Neural cell (in vitro differentiated cells): ENCODE measurements around the gene KCNMB2. TPM values are rescaled to one million over a fixed set of nuclear protein-coding genes. Genes with fewer than 3 reads are reported as not detected.

Experiments used
- H2AFZ ChIP-seq: fragments of 200-600, 300-800 bp; sonication (generic), shearing (Covaris generic); 2 replicates; pipeline ENCODE4 v1.6.0; 2014; ENCODE audit warnings: low read depth, mild to moderate bottlenecking, antibody characterized with exemption, low read length, moderate library complexity
- H3F3A ChIP-seq: fragments of 200-600 bp; shearing (Covaris generic); 2 replicates; pipeline ENCODE4 v1.6.1; 2016; ENCODE audit warnings: mild to moderate bottlenecking, moderate library complexity, mixed read lengths, antibody characterized with exemption, low read length; ENCODE audit not compliant: insufficient read depth, poor library complexity, severe bottlenecking
- H3K27ac ChIP-seq: fragments of 200-600, 300-800 bp; sonication (generic), shearing (Covaris generic); 2 replicates; pipeline ENCODE4 v1.5.1; 2014; ENCODE audit warnings: mild to moderate bottlenecking, low read length, moderate library complexity
- H3K27me3 ChIP-seq: fragments of 300-800, 200-600 bp; sonication (generic), shearing (Covaris generic); 2 replicates; pipeline ENCODE4 v1.6.0; 2014; ENCODE audit warnings: mild to moderate bottlenecking, low read depth, low read length, moderate library complexity; ENCODE audit not compliant: insufficient read depth
- H3K36me3 ChIP-seq: fragments of 300-800, 200-600 bp; sonication (generic), shearing (Covaris generic); 2 replicates; pipeline ENCODE4 v1.5.1; 2014; ENCODE audit warnings: mild to moderate bottlenecking, antibody characterized with exemption, low read length, moderate library complexity; ENCODE audit not compliant: insufficient read depth
- H3K4me2 ChIP-seq: fragments of 300-800, 200-600 bp; sonication (generic), shearing (Covaris generic); 2 replicates; pipeline ENCODE4 v1.6.0; 2014; ENCODE audit warnings: mild to moderate bottlenecking, low read length
- H3K4me3 ChIP-seq: fragments of 300-800, 200-600 bp; sonication (generic), shearing (Covaris generic); 2 replicates; pipeline ENCODE4 v1.5.1; 2014; ENCODE audit warnings: mild to moderate bottlenecking, low read length, moderate library complexity
- H3K79me2 ChIP-seq: fragments of 200-600 bp; shearing (Covaris generic); replicated peaks from 2 replicates; pipeline ENCODE4 v1.6.0; 2014; ENCODE audit warnings: mild to moderate bottlenecking, low read length, moderate library complexity; ENCODE audit not compliant: insufficient read depth
- H3K9ac ChIP-seq: fragments of 300-800, 200-600 bp; sonication (generic), shearing (Covaris generic); 2 replicates; pipeline ENCODE4 v1.6.1; 2016; ENCODE audit warnings: mild to moderate bottlenecking, low read length, mixed read lengths
- H3K9me2 ChIP-seq: fragments of 200-600 bp; shearing (Covaris generic); 2 replicates; pipeline ENCODE4 v1.6.1; 2016; ENCODE audit warnings: mild to moderate bottlenecking, low read length, mixed read lengths; ENCODE audit not compliant: insufficient read depth
- H3K9me3 ChIP-seq: fragments of 200-600, 300-800 bp; sonication (generic), shearing (Covaris generic); 2 replicates; pipeline ENCODE4 v1.6.1; 2016; ENCODE audit warnings: mild to moderate bottlenecking, mixed run types, low read length, moderate library complexity, mixed read lengths
- H4K20me1 ChIP-seq: fragments of 200-600 bp; shearing (Covaris generic); 2 replicates; pipeline ENCODE4 v1.6.1; 2016; ENCODE audit warnings: mild to moderate bottlenecking, mixed run types; ENCODE audit not compliant: insufficient read depth
- EP300 ChIP-seq: fragments of 450-650 bp; conservative IDR thresholded peaks from 2 replicates; pipeline ENCODE4 v1.6.1; 2014; ENCODE audit warnings: antibody characterized with exemption, mild to moderate bottlenecking, moderate library complexity; ENCODE audit not compliant: poor library complexity, severe bottlenecking
- EZH2 ChIP-seq: fragments of 200-600, 300-800 bp; shearing (Covaris generic), sonication (generic); IDR thresholded peaks from 2 replicates; pipeline ENCODE4 v1.6.1; 2014; ENCODE audit warnings: antibody characterized with exemption, low read length, borderline replicate concordance, mild to moderate bottlenecking; ENCODE audit not compliant: insufficient read depth, poor library complexity, severe bottlenecking
- MXI1 ChIP-seq: fragments of 450-650 bp; conservative IDR thresholded peaks from 2 replicates; pipeline ENCODE4 v1.6.1; 2014; ENCODE audit warnings: antibody characterized with exemption, mild to moderate bottlenecking; ENCODE audit not compliant: poor library complexity, severe bottlenecking
- POLR2AphosphoS5 ChIP-seq: IDR thresholded peaks from 2 replicates; pipeline ENCODE4 v1.6.1; 2012
- RAD21 ChIP-seq: fragments of 450-650 bp; conservative IDR thresholded peaks from 2 replicates; pipeline ENCODE4 v1.6.1; 2014; ENCODE audit warnings: antibody characterized with exemption, mild to moderate bottlenecking, moderate library complexity
- REST ChIP-seq: IDR thresholded peaks from 2 replicates; pipeline ENCODE4 v1.6.1; 2012; ENCODE audit warnings: borderline replicate concordance
- SMC3 ChIP-seq: fragments of 450-650 bp; conservative IDR thresholded peaks from 2 replicates; pipeline ENCODE4 v1.6.1; 2014; ENCODE audit warnings: antibody characterized with exemption, mild to moderate bottlenecking, moderate library complexity; ENCODE audit not compliant: poor library complexity
- TAF1 ChIP-seq: IDR thresholded peaks from 2 replicates; pipeline ENCODE4 v1.6.1; 2012; ENCODE audit warnings: low read depth
- polyA plus RNA-seq: library from polyadenylated mRNA; depleted of rRNA; stranded (reverse); fragments of >200 nt; gene quantifications from 2 replicates; pipeline ENCODE4 v1.2.3, GENCODE V29; 2014
- TF ChIP-seq, protein P1 (sequence below): fragments of 450-650 bp; IDR thresholded peaks from 2 replicates; pipeline ENCODE4 v1.5.1; 2014; ENCODE audit warnings: antibody characterized with exemption, mild to moderate bottlenecking, moderate library complexity; ENCODE audit not compliant: poor library complexity, severe bottlenecking

KCNMB2 gene
- polyA plus RNA-seq, 1 donor from 2014 or later: 0.93 TPM

DNA sequence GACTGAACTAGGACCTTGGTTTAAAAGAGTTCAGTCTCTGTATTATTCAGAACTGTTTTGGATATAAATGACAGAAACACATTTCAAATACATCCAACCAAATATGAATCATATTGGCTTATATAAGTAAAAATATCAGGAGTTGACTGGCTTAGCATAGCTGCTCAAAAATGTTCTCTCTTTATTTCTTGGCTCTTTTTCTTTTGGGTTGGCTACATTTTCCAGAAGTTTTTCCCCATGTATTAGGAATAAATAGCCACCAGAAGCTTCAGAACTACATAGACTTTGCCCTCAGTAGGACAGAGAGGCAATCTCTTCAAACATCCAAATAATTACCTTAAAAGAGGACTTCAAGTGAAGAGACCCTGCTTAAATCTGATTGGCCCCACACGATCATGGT is 32.7 kb downstream of the KCNMB2 start:
- Histone ChIP-seq H3F3A (no peaks in the 10 kb centered on the region), H3K27me3 (no peaks in the 10 kb centered on the region), H2AFZ (no peak overlapping the region)

DNA sequence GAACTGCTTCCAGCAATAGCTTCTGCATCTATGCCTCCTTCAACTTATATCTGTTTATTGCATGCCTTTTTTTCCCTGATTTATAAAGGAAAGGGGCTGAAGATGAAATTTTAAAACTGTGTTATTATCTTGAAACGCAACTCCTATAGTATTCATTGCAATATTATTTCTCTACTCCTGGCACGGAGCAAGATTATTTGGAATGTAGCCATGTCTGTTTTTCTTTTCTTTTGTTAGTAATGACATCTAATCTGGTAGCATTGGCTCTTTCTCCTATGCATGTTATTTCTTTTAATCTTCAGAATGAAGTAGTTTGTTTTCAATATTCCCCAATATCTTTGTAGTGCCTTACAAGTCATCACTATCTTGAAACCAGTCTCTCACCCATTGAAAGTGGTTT is 33.6 kb downstream of the KCNMB2 start:
- no peaks in the 10 kb centered on the region for H3K36me3 ChIP-seq
- H2AFZ ChIP-seq: no peak overlapping the region
- TF ChIP-seq MXI1 (no peak), SMC3 (no peak), EP300 (no peak), EZH2 (no peak), POLR2AphosphoS5 (no peak), RAD21 (no peak), TAF1 (no peak)
- TF ChIP-seq, protein P1, sequence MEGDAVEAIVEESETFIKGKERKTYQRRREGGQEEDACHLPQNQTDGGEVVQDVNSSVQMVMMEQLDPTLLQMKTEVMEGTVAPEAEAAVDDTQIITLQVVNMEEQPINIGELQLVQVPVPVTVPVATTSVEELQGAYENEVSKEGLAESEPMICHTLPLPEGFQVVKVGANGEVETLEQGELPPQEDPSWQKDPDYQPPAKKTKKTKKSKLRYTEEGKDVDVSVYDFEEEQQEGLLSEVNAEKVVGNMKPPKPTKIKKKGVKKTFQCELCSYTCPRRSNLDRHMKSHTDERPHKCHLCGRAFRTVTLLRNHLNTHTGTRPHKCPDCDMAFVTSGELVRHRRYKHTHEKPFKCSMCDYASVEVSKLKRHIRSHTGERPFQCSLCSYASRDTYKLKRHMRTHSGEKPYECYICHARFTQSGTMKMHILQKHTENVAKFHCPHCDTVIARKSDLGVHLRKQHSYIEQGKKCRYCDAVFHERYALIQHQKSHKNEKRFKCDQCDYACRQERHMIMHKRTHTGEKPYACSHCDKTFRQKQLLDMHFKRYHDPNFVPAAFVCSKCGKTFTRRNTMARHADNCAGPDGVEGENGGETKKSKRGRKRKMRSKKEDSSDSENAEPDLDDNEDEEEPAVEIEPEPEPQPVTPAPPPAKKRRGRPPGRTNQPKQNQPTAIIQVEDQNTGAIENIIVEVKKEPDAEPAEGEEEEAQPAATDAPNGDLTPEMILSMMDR: no peak
- H3K9ac ChIP-seq: no peak overlapping the region
- no peaks in the 10 kb centered on the region for H3F3A ChIP-seq
- no peaks in the 10 kb centered on the region for H3K9me3 ChIP-seq
- H4K20me1 ChIP-seq: no peaks in the 10 kb centered on the region
- no peaks in the 10 kb centered on the region for H3K79me2 ChIP-seq
- no peak overlapping the region for H3K4me3 ChIP-seq
- no peak overlapping the region for H3K27ac ChIP-seq
- no peak overlapping the region for H3K4me2 ChIP-seq
- H3K9me2 ChIP-seq: no peaks in the 10 kb centered on the region
- H3K27me3 ChIP-seq: no peaks in the 10 kb centered on the region

More for the DNA sequence above, 32.7 kb downstream of the KCNMB2 start:
- no peak overlapping the region for H3K27ac ChIP-seq
- no peaks in the 10 kb centered on the region for H3K36me3 ChIP-seq
- no peaks in the 10 kb centered on the region for H3K9me2 ChIP-seq
- no peak overlapping the region for H3K9ac ChIP-seq
- H3K4me2 ChIP-seq: no peak overlapping the region
- no peaks in the 10 kb centered on the region for H4K20me1 ChIP-seq
- H3K79me2 ChIP-seq: no peaks in the 10 kb centered on the region
- no peak for TF ChIP-seq TAF1
- TF ChIP-seq EP300: no peak
- no peak for TF ChIP-seq EZH2
- no peak for TF ChIP-seq MXI1
- no peak for TF ChIP-seq POLR2AphosphoS5
- no peak for TF ChIP-seq RAD21
- TF ChIP-seq, protein P1: no peak
- no peaks in the 10 kb centered on the region for H3K9me3 ChIP-seq
- H3K4me3 ChIP-seq: no peak overlapping the region

DNA sequence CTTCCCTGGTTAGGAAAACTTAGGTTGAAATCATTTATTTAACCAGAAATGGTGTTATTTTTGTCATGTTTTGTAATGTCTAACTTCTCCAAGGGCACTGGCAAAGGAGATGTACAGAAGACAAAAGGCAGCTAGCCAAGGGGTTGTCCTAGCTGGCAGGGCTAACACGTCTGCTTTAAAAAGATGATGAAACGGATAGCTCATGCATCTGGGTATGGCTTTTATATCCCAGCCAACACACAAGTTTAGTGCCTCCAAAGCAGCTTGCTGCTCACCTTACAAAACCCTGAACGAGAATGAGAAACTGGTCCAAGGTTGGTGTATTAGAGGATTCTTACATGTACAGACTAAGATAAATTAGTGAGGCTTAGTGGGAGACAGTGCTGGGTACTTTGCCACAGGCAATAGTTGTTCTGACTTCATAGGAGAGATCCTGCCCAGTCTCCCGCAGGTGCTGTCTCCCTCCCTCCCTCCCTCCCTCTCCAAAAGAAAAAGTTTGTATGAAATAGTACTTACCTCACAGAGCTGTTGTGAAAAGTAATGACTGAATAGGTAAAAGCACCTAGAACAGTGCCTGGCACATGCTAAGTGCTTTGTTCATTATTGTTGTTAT is 47.8 kb downstream of the KCNMB2 start:
- H3K9ac ChIP-seq: no peak overlapping the region
- H3K4me2 ChIP-seq: no peak overlapping the region
- no peaks in the 10 kb centered on the region for H3F3A ChIP-seq
- H3K4me3 ChIP-seq: no peak overlapping the region
- H3K79me2 ChIP-seq: no peaks in the 10 kb centered on the region
- H3K27me3 ChIP-seq: no peaks in the 10 kb centered on the region
- H2AFZ ChIP-seq: no peak overlapping the region
- no peaks in the 10 kb centered on the region for H4K20me1 ChIP-seq
- no peaks in the 10 kb centered on the region for H3K36me3 ChIP-seq
- H3K9me3 ChIP-seq: no peaks in the 10 kb centered on the region
- H3K27ac ChIP-seq: no peak overlapping the region
- no peaks in the 10 kb centered on the region for H3K9me2 ChIP-seq
- TF ChIP-seq SMC3: no peak
- TF ChIP-seq, protein P1: no peak
- no peak for TF ChIP-seq MXI1
- no peak for TF ChIP-seq EZH2
- TF ChIP-seq REST: no peak
- TF ChIP-seq TAF1: no peak
- no peak for TF ChIP-seq EP300
- TF ChIP-seq RAD21: no peak
- TF ChIP-seq POLR2AphosphoS5: no peak
